ENCODE results near the gene VPS4A. TPM values are rescaled to one million over a fixed set of nuclear protein-coding genes. Genes with fewer than 3 reads are reported as not detected.
"Not testable (repeated sequence)": the region's sequence is repeated elsewhere in the genome, so short reads cannot be mapped to it uniquely, and the experiment has no call there.

VPS4A gene
- total RNA-seq, 1 experiment from 2014 or later = 55.2 TPM

- DNase-seq (ENCODE audit: low spot score) = no peak
- in situ Hi-C loops (cut with HindIII; ENCODE audit: low sequenced_read_pairs) = no loop called here
Observed at GRCh38 chr16:69349536-69349935, 38.4 kb downstream of the VPS4A start.

- no peak for DNase-seq (ENCODE audit: low spot score)
- in situ Hi-C loops (cut with HindIII; ENCODE audit: low sequenced_read_pairs) = no loop called here
Observed at GRCh38 chr16:69350536-69351133, 39.5 kb downstream of the VPS4A start.

- in situ Hi-C loops (cut with HindIII; ENCODE audit: low sequenced_read_pairs) = no loop called here
- peak; percentile 63 for DNase-seq (ENCODE audit: low spot score)
Observed at GRCh38 chr16:69351309-69352027, 40.3 kb downstream of the VPS4A start, which contains the start of gene TMED6. Gene TMED6, minus strand, starts transcription at chr16:69351786. Its CDS starts 33 bp downstream, at chr16:69351753.

- in situ Hi-C loops (cut with HindIII; ENCODE audit: low sequenced_read_pairs); DNase-seq (ENCODE audit: low spot score): not testable (repeated sequence)
Observed at GRCh38 chr16:69360070-69360469, 48.9 kb downstream of the VPS4A start.

GRCh38 chr16:69363281-69363717 lies 52.1 kb downstream of the VPS4A start:
- in situ Hi-C loops (cut with HindIII; ENCODE audit: low sequenced_read_pairs) = no loop called here
- DNase-seq (ENCODE audit: low spot score) = no peak

- in situ Hi-C loops (cut with HindIII; ENCODE audit: low sequenced_read_pairs) = no loop called here
Observed at GRCh38 chr16:69364088-69364487, 52.9 kb downstream of the VPS4A start.

GRCh38 chr16:69365901-69366300 lies 54.8 kb downstream of the VPS4A start:
- no peak for DNase-seq (ENCODE audit: low spot score)

More at GRCh38 chr16:69364088-69364487, 52.9 kb downstream of the VPS4A start:
- DNase-seq (ENCODE audit: low spot score) = no peak

GRCh38 chr16:69366431-69366830 lies 55.3 kb downstream of the VPS4A start:
- in situ Hi-C loops (cut with HindIII; ENCODE audit: low sequenced_read_pairs) = no loop called here
- no peak for DNase-seq (ENCODE audit: low spot score)

More at GRCh38 chr16:69365901-69366300, 54.8 kb downstream of the VPS4A start:
- in situ Hi-C loops (cut with HindIII; ENCODE audit: low sequenced_read_pairs) = no loop called here

- DNase-seq (ENCODE audit: low spot score) = no peak
- in situ Hi-C loops (cut with HindIII; ENCODE audit: low sequenced_read_pairs) = no loop called here
Observed at GRCh38 chr16:69367980-69368379, 56.8 kb downstream of the VPS4A start.

- in situ Hi-C loops (cut with HindIII; ENCODE audit: low sequenced_read_pairs) = no loop called here
- DNase-seq (ENCODE audit: low spot score) = no peak
Observed at GRCh38 chr16:69368866-69369265, 57.7 kb downstream of the VPS4A start.

- DNase-seq (ENCODE audit: low spot score) = no peak
- in situ Hi-C loops (cut with HindIII; ENCODE audit: low sequenced_read_pairs) = no loop called here
Observed at GRCh38 chr16:69371564-69371963, 60.4 kb downstream of the VPS4A start.

- DNase-seq (ENCODE audit: low spot score) = no peak
- in situ Hi-C loops (cut with HindIII; ENCODE audit: low sequenced_read_pairs) = no loop called here
Observed at GRCh38 chr16:69373019-69373418, 61.9 kb downstream of the VPS4A start.

Other genes with a start within 250 kb of the VPS4A start
- gene HAS3, start 205.7 kb upstream of the VPS4A start, total RNA-seq (2014; rRNA removed; shearing (Covaris generic)) = 0.06 and 2.6 TPM in 2 replicates
- 196 and 268 TPM in 2 replicates for gene CHTF8, start 178.8 kb upstream of the VPS4A start, total RNA-seq (2014; rRNA removed; shearing (Covaris generic))
- 66.4 and 89.9 TPM in 2 replicates for gene UTP4, start 178.7 kb upstream of the VPS4A start, total RNA-seq (2014; rRNA removed; shearing (Covaris generic))
- 13.9 and 36.0 TPM in 2 replicates for gene SNTB2, start 124.2 kb upstream of the VPS4A start, total RNA-seq (2014; rRNA removed; shearing (Covaris generic))
- gene PDF, start 19.2 kb downstream of the VPS4A start, total RNA-seq (2014; rRNA removed; shearing (Covaris generic)) = 28.3 and 49.1 TPM in 2 replicates
- 71.6 and 77.0 TPM in 2 replicates for gene COG8, start 28.2 kb downstream of the VPS4A start, total RNA-seq (2014; rRNA removed; shearing (Covaris generic))
- 33.0 and 35.3 TPM in 2 replicates for gene NIP7, start 28.4 kb downstream of the VPS4A start, total RNA-seq (2014; rRNA removed; shearing (Covaris generic))
- not detected in 2 replicates for gene TMED6, start 40.4 kb downstream of the VPS4A start, total RNA-seq (2014; rRNA removed; shearing (Covaris generic))
- gene TERF2, start 74.7 kb downstream of the VPS4A start, total RNA-seq (2014; rRNA removed; shearing (Covaris generic)) = 24.0 and 31.5 TPM in 2 replicates
- gene CYB5B, start 113.3 kb downstream of the VPS4A start, total RNA-seq (2014; rRNA removed; shearing (Covaris generic)) = 72.8 and 112 TPM in 2 replicates